Ishikawa (cell line): ENCODE data around the gene FRAS1.

Source experiments
- CREB1 ChIP-seq: IDR thresholded peaks from 2 replicates; pipeline ENCODE4 v1.6.1; 2012; ENCODE audit warnings: low read depth
- EGR1 ChIP-seq: IDR thresholded peaks from 2 replicates; pipeline ENCODE4 v1.6.1; 2012
- EP300 ChIP-seq: IDR thresholded peaks from 2 replicates; pipeline ENCODE4 v1.6.1; 2012; ENCODE audit warnings: borderline replicate concordance
- FOXM1 ChIP-seq: IDR thresholded peaks from 2 replicates; pipeline ENCODE4 v1.6.1; 2012; ENCODE audit warnings: low read depth, borderline replicate concordance
- RAD21 ChIP-seq: IDR thresholded peaks from 2 replicates; pipeline ENCODE4 v1.6.1; 2012; ENCODE audit warnings: low read depth
- TAF1 ChIP-seq: IDR thresholded peaks from 2 replicates; pipeline ENCODE4 v1.6.1; 2012; ENCODE audit warnings: low read depth, mild to moderate bottlenecking
- TCF12 ChIP-seq: IDR thresholded peaks from 2 replicates; pipeline ENCODE4 v1.6.1; 2012; ENCODE audit warnings: low read depth
- YY1 ChIP-seq: IDR thresholded peaks from 2 replicates; pipeline ENCODE4 v1.6.1; 2012; ENCODE audit warnings: low read depth
- TF ChIP-seq, protein P1 (sequence below): IDR thresholded peaks from 2 replicates; pipeline ENCODE4 v1.6.1; 2012; ENCODE audit warnings: low read depth, mild to moderate bottlenecking
- TF ChIP-seq, protein P2 (sequence below): IDR thresholded peaks from 2 replicates; pipeline ENCODE4 v1.6.1; 2012
- TF ChIP-seq, protein P3 (sequence below): IDR thresholded peaks from 2 replicates; pipeline ENCODE4 v1.6.1; 2012

DNA sequence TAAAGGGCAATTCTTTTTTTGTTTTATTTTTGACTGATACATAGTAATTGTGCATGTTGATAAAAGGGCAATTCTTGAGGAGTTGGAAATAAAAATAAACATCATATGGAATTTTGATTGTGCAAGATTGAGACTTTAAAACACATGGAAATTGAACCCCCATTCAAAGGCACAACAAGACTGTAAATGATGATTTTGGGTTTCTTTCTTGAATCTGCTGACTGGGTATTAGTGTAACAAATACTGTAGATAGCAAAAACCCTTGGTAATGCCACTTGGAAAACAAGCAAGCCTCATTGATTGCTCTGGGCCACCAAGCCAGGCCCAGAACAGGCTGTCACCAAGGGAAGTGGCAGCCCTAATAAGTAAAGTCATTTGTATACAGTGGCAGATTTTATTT, 421.4 kb downstream of the FRAS1 start:
- TF ChIP-seq TAF1: no peak
- TF ChIP-seq FOXM1: no peak
- no peak for TF ChIP-seq RAD21
- TF ChIP-seq TCF12: no peak
- no peak for TF ChIP-seq EP300
- TF ChIP-seq, protein P1, sequence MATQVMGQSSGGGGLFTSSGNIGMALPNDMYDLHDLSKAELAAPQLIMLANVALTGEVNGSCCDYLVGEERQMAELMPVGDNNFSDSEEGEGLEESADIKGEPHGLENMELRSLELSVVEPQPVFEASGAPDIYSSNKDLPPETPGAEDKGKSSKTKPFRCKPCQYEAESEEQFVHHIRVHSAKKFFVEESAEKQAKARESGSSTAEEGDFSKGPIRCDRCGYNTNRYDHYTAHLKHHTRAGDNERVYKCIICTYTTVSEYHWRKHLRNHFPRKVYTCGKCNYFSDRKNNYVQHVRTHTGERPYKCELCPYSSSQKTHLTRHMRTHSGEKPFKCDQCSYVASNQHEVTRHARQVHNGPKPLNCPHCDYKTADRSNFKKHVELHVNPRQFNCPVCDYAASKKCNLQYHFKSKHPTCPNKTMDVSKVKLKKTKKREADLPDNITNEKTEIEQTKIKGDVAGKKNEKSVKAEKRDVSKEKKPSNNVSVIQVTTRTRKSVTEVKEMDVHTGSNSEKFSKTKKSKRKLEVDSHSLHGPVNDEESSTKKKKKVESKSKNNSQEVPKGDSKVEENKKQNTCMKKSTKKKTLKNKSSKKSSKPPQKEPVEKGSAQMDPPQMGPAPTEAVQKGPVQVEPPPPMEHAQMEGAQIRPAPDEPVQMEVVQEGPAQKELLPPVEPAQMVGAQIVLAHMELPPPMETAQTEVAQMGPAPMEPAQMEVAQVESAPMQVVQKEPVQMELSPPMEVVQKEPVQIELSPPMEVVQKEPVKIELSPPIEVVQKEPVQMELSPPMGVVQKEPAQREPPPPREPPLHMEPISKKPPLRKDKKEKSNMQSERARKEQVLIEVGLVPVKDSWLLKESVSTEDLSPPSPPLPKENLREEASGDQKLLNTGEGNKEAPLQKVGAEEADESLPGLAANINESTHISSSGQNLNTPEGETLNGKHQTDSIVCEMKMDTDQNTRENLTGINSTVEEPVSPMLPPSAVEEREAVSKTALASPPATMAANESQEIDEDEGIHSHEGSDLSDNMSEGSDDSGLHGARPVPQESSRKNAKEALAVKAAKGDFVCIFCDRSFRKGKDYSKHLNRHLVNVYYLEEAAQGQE: no peak
- no peak for TF ChIP-seq YY1
- no peak for TF ChIP-seq CREB1
- TF ChIP-seq EGR1: no peak
- TF ChIP-seq, protein P2, sequence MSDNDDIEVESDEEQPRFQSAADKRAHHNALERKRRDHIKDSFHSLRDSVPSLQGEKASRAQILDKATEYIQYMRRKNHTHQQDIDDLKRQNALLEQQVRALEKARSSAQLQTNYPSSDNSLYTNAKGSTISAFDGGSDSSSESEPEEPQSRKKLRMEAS: no peak
- TF ChIP-seq, protein P3, sequence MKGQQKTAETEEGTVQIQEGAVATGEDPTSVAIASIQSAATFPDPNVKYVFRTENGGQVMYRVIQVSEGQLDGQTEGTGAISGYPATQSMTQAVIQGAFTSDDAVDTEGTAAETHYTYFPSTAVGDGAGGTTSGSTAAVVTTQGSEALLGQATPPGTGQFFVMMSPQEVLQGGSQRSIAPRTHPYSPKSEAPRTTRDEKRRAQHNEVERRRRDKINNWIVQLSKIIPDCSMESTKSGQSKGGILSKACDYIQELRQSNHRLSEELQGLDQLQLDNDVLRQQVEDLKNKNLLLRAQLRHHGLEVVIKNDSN: no peak
